ENCODE results near the gene FOXP2.

GRCh38 chr7:114484226-114484625 lies 69.6 kb downstream of the FOXP2 start:
- no peak for TF ChIP-seq CTCF (IDR thresholded peaks at IDR 0.05; ENCODE audit: low read depth, low read length)
- TF ChIP-seq EZH2phosphoT487 (IDR thresholded peaks at IDR 0.05; ENCODE audit: low read depth): no peak
